Measurements from ENCODE around the gene ABCB10. TPM values are rescaled to one million over a fixed set of nuclear protein-coding genes. Genes with fewer than 3 reads are reported as not detected.

ABCB10 gene
- total and polyA plus RNA-seq, 4 donors = 14.5 to 20.0 (median 17.5) TPM

DNA sequence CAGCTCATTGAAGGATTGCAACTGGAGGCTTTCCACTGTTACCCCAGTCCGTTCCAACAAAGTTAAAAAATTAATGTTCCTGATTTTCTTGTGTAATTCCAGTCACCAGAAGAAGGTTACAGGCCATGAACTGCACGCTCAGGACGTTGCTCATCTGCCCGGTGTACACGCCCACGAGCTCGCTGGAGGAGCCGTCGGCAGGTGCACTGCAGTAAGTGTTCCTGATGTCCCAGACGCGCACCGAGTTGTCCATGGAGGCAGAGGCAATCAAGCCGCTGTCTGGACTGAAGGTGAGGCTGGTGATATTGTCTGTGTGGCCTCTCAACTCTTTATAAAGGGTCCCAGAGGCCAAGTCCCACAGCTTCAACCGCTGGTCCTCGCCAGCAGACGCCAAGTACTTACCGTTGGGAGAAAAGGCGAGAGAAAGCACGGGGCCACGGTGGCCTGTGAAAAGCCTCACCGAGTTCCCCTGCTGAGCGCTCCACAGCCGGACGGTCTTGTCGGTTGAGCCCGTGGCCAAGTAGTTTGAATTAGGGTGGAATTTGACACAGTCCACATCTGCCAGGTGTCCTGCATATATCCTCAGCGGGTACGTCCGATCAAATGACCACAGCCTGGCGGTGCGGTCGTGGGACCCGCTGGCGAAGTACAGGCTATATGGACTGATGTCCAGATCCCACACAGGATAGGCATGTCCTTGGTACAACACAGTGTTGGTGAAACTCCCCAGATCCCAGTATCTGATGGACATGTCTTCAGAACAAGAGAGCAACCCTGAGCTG, 35.9 kb upstream of the ABCB10 start:
- Histone ChIP-seq H3K27ac (ENCODE audit: low read depth, low read length) (no peak overlapping the region), H3K27me3 (ENCODE audit: control insufficient read depth, insufficient read depth, low read length) (no peaks in the 10 kb centered on the region)
- 92% methylated on average over 34 of the region's 34 CpGs for WGBS (ENCODE audit: insufficient coverage)

GRCh38 chr1:229593800-229594199, 35.3 kb upstream of the ABCB10 start:
- H3K36me3 ChIP-seq (ENCODE audit: control insufficient read depth, insufficient read depth, low read length) = peaks cover 18% of the 10 kb centered on the region
- no peak for DNase-seq (ENCODE audit: low read depth in 4 of 6, low spot score in 6 of 6)
- H3K4me3 ChIP-seq (ENCODE audit: low read depth, low read length) = no peak overlapping the region
- H3K9me3 ChIP-seq (ENCODE audit: control insufficient read depth, insufficient read depth, low read length) = no peaks in the 10 kb centered on the region
- no peaks in the 10 kb centered on the region for H3K4me1 ChIP-seq (ENCODE audit: control insufficient read depth, insufficient read depth, low read length)
- 95% methylated on average over 3 of the region's 12 CpGs for WGBS (ENCODE audit: insufficient coverage)
- no peaks in the 10 kb centered on the region for H3K27me3 ChIP-seq (ENCODE audit: control insufficient read depth, insufficient read depth, low read length)
- H3K27ac ChIP-seq (ENCODE audit: low read depth, low read length) = no peak overlapping the region

More for the DNA sequence above, 35.9 kb upstream of the ABCB10 start:
- H3K4me1 ChIP-seq (ENCODE audit: control insufficient read depth, insufficient read depth, low read length) = no peaks in the 10 kb centered on the region
- peaks cover 18% of the 10 kb centered on the region for H3K36me3 ChIP-seq (ENCODE audit: control insufficient read depth, insufficient read depth, low read length)
- H3K4me3 ChIP-seq (ENCODE audit: low read depth, low read length) = no peak overlapping the region
- no peaks in the 10 kb centered on the region for H3K9me3 ChIP-seq (ENCODE audit: control insufficient read depth, insufficient read depth, low read length)
- no peak for DNase-seq (ENCODE audit: low read depth in 4 of 6, low spot score in 6 of 6)

DNA sequence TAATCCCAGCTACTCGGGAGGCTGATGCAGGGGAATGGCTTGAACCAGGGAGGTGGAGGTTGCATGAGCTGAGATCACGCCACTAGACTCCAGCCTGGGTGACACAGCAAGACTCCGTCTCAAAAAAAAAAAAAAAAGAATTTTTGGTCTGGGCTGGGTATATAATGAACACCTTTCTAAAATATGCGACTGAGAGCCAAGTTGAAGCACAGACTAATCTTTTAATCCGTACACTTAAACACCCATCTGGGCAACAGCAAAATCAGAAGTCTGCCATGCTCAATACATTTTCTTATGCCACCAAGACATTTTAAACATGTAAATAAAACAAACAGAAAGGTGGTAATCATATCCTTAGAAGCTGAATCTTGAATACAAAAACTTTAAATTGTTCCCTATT, 31.6 kb upstream of the ABCB10 start:
- no peaks in the 10 kb centered on the region for H3K9me3 ChIP-seq (ENCODE audit: control insufficient read depth, insufficient read depth, low read length)
- no CpG with 5 or more reads among the region's 5 CpGs for WGBS (ENCODE audit: insufficient coverage)
- DNase-seq (ENCODE audit: low read depth in 4 of 6, low spot score in 6 of 6) = no peak

GRCh38 chr1:229585338-229585737, 26.8 kb upstream of the ABCB10 start:
- no peak overlapping the region for H3K27ac ChIP-seq (ENCODE audit: low read depth, low read length)
- peaks cover 6% of the 10 kb centered on the region for H3K4me1 ChIP-seq (ENCODE audit: control insufficient read depth, insufficient read depth, low read length)
- no peaks in the 10 kb centered on the region for H3K9me3 ChIP-seq (ENCODE audit: control insufficient read depth, insufficient read depth, low read length)
- no peaks in the 10 kb centered on the region for H3K27me3 ChIP-seq (ENCODE audit: control insufficient read depth, insufficient read depth, low read length)
- H3K36me3 ChIP-seq (ENCODE audit: control insufficient read depth, insufficient read depth, low read length) = peaks cover 3% of the 10 kb centered on the region
- no peak for DNase-seq (ENCODE audit: low read depth in 4 of 6, low spot score in 6 of 6)
- no peak overlapping the region for H3K4me3 ChIP-seq (ENCODE audit: low read depth, low read length)
- no CpG with 5 or more reads among the region's 2 CpGs for WGBS (ENCODE audit: insufficient coverage)

More for the DNA sequence above, 31.6 kb upstream of the ABCB10 start:
- Histone ChIP-seq H3K36me3 (ENCODE audit: control insufficient read depth, insufficient read depth, low read length) (peaks cover 18% of the 10 kb centered on the region), H3K4me1 (ENCODE audit: control insufficient read depth, insufficient read depth, low read length) (no peaks in the 10 kb centered on the region), H3K4me3 (ENCODE audit: low read depth, low read length) (no peak overlapping the region), H3K27me3 (ENCODE audit: control insufficient read depth, insufficient read depth, low read length) (no peaks in the 10 kb centered on the region), H3K27ac (ENCODE audit: low read depth, low read length) (no peak overlapping the region)

DNA sequence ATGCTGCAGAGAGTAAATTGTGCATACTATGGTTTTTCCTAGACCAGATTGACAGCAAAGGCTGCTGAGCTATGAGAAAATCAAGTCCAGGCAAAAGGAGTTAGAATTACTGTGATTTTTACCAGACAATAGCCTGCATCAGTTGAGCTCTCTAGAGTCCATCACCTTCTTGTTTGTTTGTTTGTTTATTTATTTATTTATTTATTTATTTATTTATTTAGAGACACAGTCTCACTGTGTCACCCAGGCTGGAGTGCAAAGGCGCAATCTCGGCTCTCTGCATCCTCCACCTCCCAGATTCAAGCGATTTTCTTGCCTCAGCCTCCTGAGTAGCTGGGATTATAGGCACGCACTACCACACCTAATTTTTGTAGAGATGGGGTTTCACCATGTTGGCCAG, 24.2 kb upstream of the ABCB10 start:
- H3K9me3 ChIP-seq (ENCODE audit: control insufficient read depth, insufficient read depth, low read length) = no peaks in the 10 kb centered on the region
- peaks cover 21% of the 10 kb centered on the region for H3K4me1 ChIP-seq (ENCODE audit: control insufficient read depth, insufficient read depth, low read length)
- 85% methylated on average over 2 of the region's 4 CpGs for WGBS (ENCODE audit: insufficient coverage)
- no peaks in the 10 kb centered on the region for H3K36me3 ChIP-seq (ENCODE audit: control insufficient read depth, insufficient read depth, low read length)
- no peak for DNase-seq (ENCODE audit: low read depth in 4 of 6, low spot score in 6 of 6)
- H3K4me3 ChIP-seq (ENCODE audit: low read depth, low read length) = no peak overlapping the region
- no peaks in the 10 kb centered on the region for H3K27me3 ChIP-seq (ENCODE audit: control insufficient read depth, insufficient read depth, low read length)
- no peak overlapping the region for H3K27ac ChIP-seq (ENCODE audit: low read depth, low read length)

- WGBS (ENCODE audit: insufficient coverage) = 43% methylated on average over 7 of the region's 11 CpGs
- H3K9me3 ChIP-seq (ENCODE audit: control insufficient read depth, insufficient read depth, low read length) = no peaks in the 10 kb centered on the region
- no peaks in the 10 kb centered on the region for H3K36me3 ChIP-seq (ENCODE audit: control insufficient read depth, insufficient read depth, low read length)
- no peak overlapping the region for H3K4me3 ChIP-seq (ENCODE audit: low read depth, low read length)
- peak in 2 of 6 donors; percentile 53 to 68 for DNase-seq (ENCODE audit: low read depth in 4 of 6, low spot score in 6 of 6)
- H3K27ac ChIP-seq (ENCODE audit: low read depth, low read length) = no peak overlapping the region
- H3K4me1 ChIP-seq (ENCODE audit: control insufficient read depth, insufficient read depth, low read length) = peaks cover 21% of the 10 kb centered on the region
- no peaks in the 10 kb centered on the region for H3K27me3 ChIP-seq (ENCODE audit: control insufficient read depth, insufficient read depth, low read length)
Observed at GRCh38 chr1:229582011-229582694, 23.6 kb upstream of the ABCB10 start.

GRCh38 chr1:229581485-229581884, 23.0 kb upstream of the ABCB10 start:
- Histone ChIP-seq H3K4me1 (ENCODE audit: control insufficient read depth, insufficient read depth, low read length) (peaks cover 21% of the 10 kb centered on the region), H3K36me3 (ENCODE audit: control insufficient read depth, insufficient read depth, low read length) (no peaks in the 10 kb centered on the region), H3K27me3 (ENCODE audit: control insufficient read depth, insufficient read depth, low read length) (no peaks in the 10 kb centered on the region), H3K27ac (ENCODE audit: low read depth, low read length) (no peak overlapping the region), H3K4me3 (ENCODE audit: low read depth, low read length) (no peak overlapping the region), H3K9me3 (ENCODE audit: control insufficient read depth, insufficient read depth, low read length) (no peaks in the 10 kb centered on the region)
- no CpG with 5 or more reads among the region's 3 CpGs for WGBS (ENCODE audit: insufficient coverage)
- DNase-seq (ENCODE audit: low read depth in 4 of 6, low spot score in 6 of 6) = no peak

- peak; percentile 78 to 97 (median 82) for DNase-seq (ENCODE audit: low read depth in 4 of 6, low spot score in 6 of 6)
- H3K4me3 ChIP-seq (ENCODE audit: low read depth, low read length) = peak overlapping the region; percentile 5
Observed at GRCh38 chr1:229579059-229579673, 20.7 kb upstream of the ABCB10 start.

DNA sequence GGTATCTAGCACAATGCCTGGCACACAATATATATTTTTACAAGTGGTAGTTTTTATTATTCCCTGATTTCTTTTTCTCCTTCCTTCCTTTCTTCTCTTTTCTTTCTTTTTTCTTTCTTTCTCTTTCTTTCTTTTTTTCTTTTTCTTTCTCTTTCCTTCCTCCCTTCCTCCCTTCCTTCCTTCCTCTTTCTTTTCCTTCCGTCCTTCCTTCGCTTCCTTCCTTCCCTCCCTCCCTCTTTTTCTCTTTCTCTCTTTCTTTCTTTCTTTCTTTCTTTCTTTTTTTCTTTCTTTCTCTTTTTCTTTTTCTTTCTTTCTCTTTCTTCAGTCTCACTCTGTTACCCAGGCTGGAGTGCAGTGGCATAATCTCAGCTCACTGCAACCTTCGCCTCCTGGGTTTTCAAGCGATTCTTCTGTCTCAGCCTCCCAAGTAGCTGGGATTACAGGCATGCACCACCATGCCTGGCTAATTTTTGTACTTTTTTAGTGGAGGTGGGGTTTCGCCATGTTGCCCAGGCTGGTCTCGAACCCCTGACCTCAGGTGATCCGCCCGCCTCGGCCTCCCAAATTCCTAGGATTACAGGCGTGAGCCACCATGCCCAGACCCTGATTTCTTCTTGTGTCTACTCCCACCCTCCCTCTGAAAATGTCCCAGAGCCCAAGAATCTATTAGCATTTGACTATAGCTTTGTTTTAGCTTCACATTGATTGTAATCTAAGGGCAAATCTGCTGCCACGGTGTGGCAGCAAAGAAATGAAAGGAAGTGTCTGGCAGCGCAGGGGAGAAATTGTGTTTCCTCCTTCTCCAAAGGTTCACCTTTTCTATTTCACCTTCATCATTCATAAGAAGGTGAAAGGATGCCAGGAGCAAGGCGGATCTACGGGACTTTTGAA, 19.9 kb upstream of the ABCB10 start:
- Histone ChIP-seq H3K4me1 (ENCODE audit: control insufficient read depth, insufficient read depth, low read length) (peaks cover 21% of the 10 kb centered on the region), H3K27ac (ENCODE audit: low read depth, low read length) (peak overlapping the region; percentile 49), H3K9me3 (ENCODE audit: control insufficient read depth, insufficient read depth, low read length) (no peaks in the 10 kb centered on the region), H3K36me3 (ENCODE audit: control insufficient read depth, insufficient read depth, low read length) (no peaks in the 10 kb centered on the region), H3K27me3 (ENCODE audit: control insufficient read depth, insufficient read depth, low read length) (no peaks in the 10 kb centered on the region), H3K4me3 (ENCODE audit: low read depth, low read length) (peak overlapping the region; percentile 5)
- DNase-seq (ENCODE audit: low read depth in 4 of 6, low spot score in 6 of 6) = no peak
- WGBS (ENCODE audit: insufficient coverage) = 48% methylated on average over 4 of the region's 14 CpGs

More at GRCh38 chr1:229579059-229579673, 20.7 kb upstream of the ABCB10 start:
- 5% methylated on average over 7 of the region's 9 CpGs for WGBS (ENCODE audit: insufficient coverage)
- Histone ChIP-seq H3K27ac (ENCODE audit: low read depth, low read length) (peak overlapping the region; percentile 49), H3K4me1 (ENCODE audit: control insufficient read depth, insufficient read depth, low read length) (peaks cover 21% of the 10 kb centered on the region), H3K36me3 (ENCODE audit: control insufficient read depth, insufficient read depth, low read length) (no peaks in the 10 kb centered on the region), H3K27me3 (ENCODE audit: control insufficient read depth, insufficient read depth, low read length) (no peaks in the 10 kb centered on the region), H3K9me3 (ENCODE audit: control insufficient read depth, insufficient read depth, low read length) (no peaks in the 10 kb centered on the region)

Measured in spinal cord (tissue), 10 donors.